Mesenchymal stem cell (in vitro differentiated cells and primary cell): Measurements from ENCODE around the gene HNRNPUL1.
A peak's percentile ranks its signal among the peaks of the same experiment; 100 is the strongest.
"Not testable (repeated sequence)": the region's sequence is repeated elsewhere in the genome, so short reads cannot be mapped to it uniquely, and the experiment has no call there.

Experiments
- DNase-seq: peaks from one replicate; pipeline ENCODE4 v3.0.0-alpha.2; 2013
- H2AFZ ChIP-seq: one replicate; pipeline ENCODE4 v1.6.1; 2013; ENCODE audit warnings: low read depth, mild to moderate bottlenecking, control low read depth, inconsistent platforms, low read length, moderate library complexity
- H2AK5ac ChIP-seq: 2 replicates; pipeline ENCODE4 v1.6.1; 2013; ENCODE audit warnings: low read length, moderate library complexity, mild to moderate bottlenecking, inconsistent platforms; ENCODE audit not compliant: severe bottlenecking
- H2BK120ac ChIP-seq: one replicate; pipeline ENCODE4 v1.6.1; 2013; ENCODE audit warnings: low read depth, mild to moderate bottlenecking, inconsistent platforms, low read length, moderate library complexity
- H2BK12ac ChIP-seq, 2 experiments: one replicate each; pipeline ENCODE4 v1.6.1; 2013; ENCODE audit warnings: inconsistent platforms in 2 of 2, low read length in 2 of 2, mild to moderate bottlenecking in 2 of 2, moderate library complexity in 2 of 2, control low read depth in 1 of 2
- H2BK15ac ChIP-seq: one replicate; pipeline ENCODE4 v1.6.1; 2013; ENCODE audit warnings: mild to moderate bottlenecking, low read depth, inconsistent platforms; ENCODE audit not compliant: poor library complexity, severe bottlenecking
- H2BK5ac ChIP-seq: 2 replicates; pipeline ENCODE4 v1.6.1; 2013; ENCODE audit warnings: low read depth, mild to moderate bottlenecking, low read length, control low read depth, inconsistent platforms; ENCODE audit not compliant: poor library complexity, severe bottlenecking
- H3K14ac ChIP-seq, 2 experiments: one replicate each; pipeline ENCODE4 v1.6.1; 2013; ENCODE audit warnings: inconsistent platforms in 2 of 2, low read length in 2 of 2, control low read depth in 1 of 2, mild to moderate bottlenecking in 1 of 2, moderate library complexity in 1 of 2
- H3K18ac ChIP-seq, 2 experiments: one replicate each; pipeline ENCODE4 v1.6.1; 2013; ENCODE audit warnings: inconsistent platforms in 2 of 2, low read length in 2 of 2, control low read depth in 1 of 2, low read depth in 1 of 2, mild to moderate bottlenecking in 1 of 2
- H3K23ac ChIP-seq, 2 experiments: one replicate each; pipeline ENCODE4 v1.6.1; 2013; ENCODE audit warnings: inconsistent platforms in 2 of 2, low read length in 2 of 2, mild to moderate bottlenecking in 2 of 2, moderate library complexity in 2 of 2, control low read depth in 1 of 2
- H3K27ac ChIP-seq: 2 replicates; pipeline ENCODE4 v1.5.1; 2013; ENCODE audit warnings: mild to moderate bottlenecking, moderate library complexity, low read length, control low read depth, inconsistent platforms; ENCODE audit not compliant: poor library complexity, severe bottlenecking
- H3K27me3 ChIP-seq, 2 experiments: 2 replicates each; pipeline versions ENCODE4 v1.6.1 to v1.7.0; 2013; ENCODE audit warnings: low read length in 2 of 2, mild to moderate bottlenecking in 2 of 2, moderate library complexity in 2 of 2, control low read depth in 1 of 2, inconsistent platforms in 1 of 2; ENCODE audit not compliant: control insufficient read depth in 1 of 2, insufficient read depth in 1 of 2
- H3K36me3 ChIP-seq, 2 experiments: 2 replicates each; pipeline versions ENCODE4 v1.6.1 to v1.7.0; 2013; ENCODE audit warnings: low read length in 2 of 2, control low read depth in 1 of 2, inconsistent platforms in 1 of 2, low read depth in 1 of 2, mild to moderate bottlenecking in 1 of 2; ENCODE audit not compliant: insufficient read depth in 2 of 2, control insufficient read depth in 1 of 2
- H3K4ac ChIP-seq, 2 experiments: one replicate each; pipeline ENCODE4 v1.6.1; 2013; ENCODE audit warnings: inconsistent platforms in 2 of 2, low read length in 2 of 2, mild to moderate bottlenecking in 2 of 2, moderate library complexity in 2 of 2, control low read depth in 1 of 2, low read depth in 1 of 2
- H3K4me1 ChIP-seq: 2 replicates; pipeline ENCODE4 v1.6.1; 2013; ENCODE audit warnings: low read depth, low read length, control low read depth; ENCODE audit not compliant: control insufficient read depth, insufficient read depth
- H3K4me2 ChIP-seq: 2 replicates; pipeline ENCODE4 v1.6.1; 2013; ENCODE audit warnings: low read length, mild to moderate bottlenecking, inconsistent platforms; ENCODE audit not compliant: poor library complexity, severe bottlenecking
- H3K4me3 ChIP-seq, 2 experiments: 2 replicates each; pipeline versions ENCODE4 v1.5.1 to v1.7.0; 2013; ENCODE audit warnings: low read length in 2 of 2, mild to moderate bottlenecking in 2 of 2, control low read depth in 1 of 2, low read depth in 1 of 2; ENCODE audit not compliant: insufficient read depth in 1 of 2
- H3K79me1 ChIP-seq: replicated peaks from 2 replicates; pipeline ENCODE4 v1.6.1; 2013; ENCODE audit warnings: mild to moderate bottlenecking, control low read depth, low read length, inconsistent platforms; ENCODE audit not compliant: poor library complexity, severe bottlenecking
- H3K9ac ChIP-seq: 2 replicates; pipeline ENCODE4 v1.7.0; 2013; ENCODE audit warnings: mild to moderate bottlenecking, low read length, moderate library complexity
- H3K9me3 ChIP-seq: 2 replicates; pipeline ENCODE4 v1.7.0; 2013; ENCODE audit warnings: mild to moderate bottlenecking, low read length; ENCODE audit not compliant: control insufficient read depth
- H4K8ac ChIP-seq: one replicate; pipeline ENCODE4 v1.6.1; 2013; ENCODE audit warnings: inconsistent platforms, mild to moderate bottlenecking, low read length, moderate library complexity
- H4K91ac ChIP-seq: one replicate; pipeline ENCODE4 v1.6.1; 2013; ENCODE audit warnings: mild to moderate bottlenecking, low read length, inconsistent platforms
- WGBS: methylation state at CpG from one replicate; pipeline ENCODE4 v1.1.7; 2013; ENCODE audit warnings: mixed read lengths; 5-methylcytosine and 5-hydroxymethylcytosine counted together

The HNRNPUL1 gene

GRCh38 chr19:41288673-41289530 lies 24.7 kb downstream of the HNRNPUL1 start:
- no peak overlapping the region for H3K4ac ChIP-seq
- H3K4me3 ChIP-seq: no peak overlapping the region
- H3K9ac ChIP-seq: no peak overlapping the region
- peaks cover 35% of the 10 kb centered on the region for H3K79me1 ChIP-seq
- no peaks in the 10 kb centered on the region for H3K27me3 ChIP-seq
- H2BK12ac ChIP-seq: no peak overlapping the region
- H2BK15ac ChIP-seq: no peak overlapping the region
- H4K8ac ChIP-seq: no peak overlapping the region
- peaks cover 72 to 88% of the 10 kb centered on the region in 2 experiments for H3K36me3 ChIP-seq
- H2BK120ac ChIP-seq: no peak overlapping the region
- H3K4me2 ChIP-seq: no peak overlapping the region
- no peaks in the 10 kb centered on the region for H3K4me1 ChIP-seq
- no peak overlapping the region for H2AK5ac ChIP-seq
- H3K23ac ChIP-seq: no peak overlapping the region
- no peak overlapping the region for H3K14ac ChIP-seq
- no peak overlapping the region for H2BK5ac ChIP-seq
- DNase-seq: no peak
- H3K9me3 ChIP-seq: no peaks in the 10 kb centered on the region
- no peak overlapping the region for H3K27ac ChIP-seq
- H4K91ac ChIP-seq: no peak overlapping the region
- no peak overlapping the region for H2AFZ ChIP-seq
- WGBS: 100% methylated on average over 2 of the region's 3 CpGs
- no peak overlapping the region for H3K18ac ChIP-seq

- not testable (repeated sequence) for H2AFZ ChIP-seq, H3K4me3 ChIP-seq, H2BK15ac ChIP-seq, H2AK5ac ChIP-seq, H3K9ac ChIP-seq, H4K91ac ChIP-seq, H3K23ac ChIP-seq, H4K8ac ChIP-seq, H2BK12ac ChIP-seq, H3K18ac ChIP-seq, H3K9me3 ChIP-seq, H3K4me2 ChIP-seq, H3K27me3 ChIP-seq, H3K4ac ChIP-seq, DNase-seq, H3K27ac ChIP-seq, H3K14ac ChIP-seq, H2BK5ac ChIP-seq, H3K4me1 ChIP-seq, H2BK120ac ChIP-seq
- peaks cover 37% of the 10 kb centered on the region for H3K79me1 ChIP-seq
- WGBS: 95% methylated on average over 7 of the region's 8 CpGs
- peaks cover 73 to 90% of the 10 kb centered on the region in 2 experiments for H3K36me3 ChIP-seq
Measured at GRCh38 chr19:41289814-41290213, 25.6 kb downstream of the HNRNPUL1 start.

- Histone ChIP-seq H3K9me3 (no peaks in the 10 kb centered on the region), H3K23ac (no peak overlapping the region), H2BK5ac (no peak overlapping the region), H2BK120ac (no peak overlapping the region), H2AFZ (no peak overlapping the region), H3K18ac (no peak overlapping the region), H3K27ac (no peak overlapping the region), H2AK5ac (no peak overlapping the region), H4K8ac (no peak overlapping the region), H3K14ac (no peak overlapping the region), H3K4me2 (no peak overlapping the region), H3K27me3 (no peaks in the 10 kb centered on the region), H3K79me1 (peaks cover 44% of the 10 kb centered on the region), H3K4me1 (peaks cover 20% of the 10 kb centered on the region), H3K9ac (no peak overlapping the region), H4K91ac (no peak overlapping the region), H3K4me3 (no peak overlapping the region), H2BK12ac (no peak overlapping the region), H3K4ac (no peak overlapping the region), H3K36me3 (peaks cover 83 to 92% of the 10 kb centered on the region in 2 experiments), H2BK15ac (no peak overlapping the region)
- DNase-seq: no peak
- 98% methylated on average over 10 of the region's 10 CpGs for WGBS
Measured at GRCh38 chr19:41294393-41294792, 30.2 kb downstream of the HNRNPUL1 start.

GRCh38 chr19:41295499-41295898 lies 31.3 kb downstream of the HNRNPUL1 start:
- Histone ChIP-seq H4K8ac (no peak overlapping the region), H2BK15ac (no peak overlapping the region), H3K4me1 (peaks cover 26% of the 10 kb centered on the region), H3K18ac (no peak overlapping the region), H3K79me1 (peaks cover 42% of the 10 kb centered on the region), H3K36me3 (peaks cover 79 to 91% of the 10 kb centered on the region in 2 experiments), H3K27ac (no peak overlapping the region), H3K9ac (peak overlapping the region; percentile 91), H4K91ac (no peak overlapping the region), H2BK12ac (no peak overlapping the region), H3K27me3 (no peaks in the 10 kb centered on the region), H3K4me3 (no peak overlapping the region), H3K9me3 (no peaks in the 10 kb centered on the region), H3K23ac (no peak overlapping the region), H3K14ac (no peak overlapping the region), H2AFZ (no peak overlapping the region), H2BK5ac (no peak overlapping the region), H3K4ac (no peak overlapping the region), H3K4me2 (no peak overlapping the region), H2BK120ac (no peak overlapping the region), H2AK5ac (no peak overlapping the region)
- DNase-seq: no peak
- WGBS: 94% methylated on average over 6 of the region's 6 CpGs
